PC-3 (cell line): Measurements from ENCODE around the gene MFAP3.

Experiments
- EZH2 ChIP-seq: fragments of 300-600 bp; sonication (generic); IDR thresholded peaks from one replicate; pipeline ENCODE4 v1.6.1; 2017; ENCODE audit warnings: antibody characterized with exemption, mild to moderate bottlenecking, low read length; ENCODE audit not compliant: unreplicated experiment
- EZH2phosphoT487 ChIP-seq: fragments of 300-600 bp; sonication (generic); IDR thresholded peaks from 2 replicates; pipeline ENCODE4 v1.6.1; 2018; ENCODE audit warnings: mild to moderate bottlenecking, antibody characterized with exemption, low read length, borderline replicate concordance
- TF ChIP-seq, protein P1 (sequence below): fragments of 300-600 bp; sonication (generic); conservative IDR thresholded peaks from 2 replicates; pipeline ENCODE4 v1.5.1; 2017; ENCODE audit warnings: antibody characterized with exemption, low read depth, mild to moderate bottlenecking, low read length

GRCh38 chr5:154059583-154059982 lies 20.8 kb downstream of the MFAP3 start:
- TF ChIP-seq, protein P1, sequence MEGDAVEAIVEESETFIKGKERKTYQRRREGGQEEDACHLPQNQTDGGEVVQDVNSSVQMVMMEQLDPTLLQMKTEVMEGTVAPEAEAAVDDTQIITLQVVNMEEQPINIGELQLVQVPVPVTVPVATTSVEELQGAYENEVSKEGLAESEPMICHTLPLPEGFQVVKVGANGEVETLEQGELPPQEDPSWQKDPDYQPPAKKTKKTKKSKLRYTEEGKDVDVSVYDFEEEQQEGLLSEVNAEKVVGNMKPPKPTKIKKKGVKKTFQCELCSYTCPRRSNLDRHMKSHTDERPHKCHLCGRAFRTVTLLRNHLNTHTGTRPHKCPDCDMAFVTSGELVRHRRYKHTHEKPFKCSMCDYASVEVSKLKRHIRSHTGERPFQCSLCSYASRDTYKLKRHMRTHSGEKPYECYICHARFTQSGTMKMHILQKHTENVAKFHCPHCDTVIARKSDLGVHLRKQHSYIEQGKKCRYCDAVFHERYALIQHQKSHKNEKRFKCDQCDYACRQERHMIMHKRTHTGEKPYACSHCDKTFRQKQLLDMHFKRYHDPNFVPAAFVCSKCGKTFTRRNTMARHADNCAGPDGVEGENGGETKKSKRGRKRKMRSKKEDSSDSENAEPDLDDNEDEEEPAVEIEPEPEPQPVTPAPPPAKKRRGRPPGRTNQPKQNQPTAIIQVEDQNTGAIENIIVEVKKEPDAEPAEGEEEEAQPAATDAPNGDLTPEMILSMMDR, result no peak
- TF ChIP-seq EZH2 (no peak), EZH2phosphoT487 (no peak)
